GM21717 (cell line): ENCODE data around the gene B4GALT5.

Source experiments
- ATAC-seq: cut with Tn5 transposase; IDR thresholded peaks from one replicate; pipeline ENCODE4 v1.9.1; 2021; ENCODE audit warnings: mild to moderate bottlenecking, moderate library complexity; ENCODE audit not compliant: unreplicated experiment

B4GALT5 gene

DNA sequence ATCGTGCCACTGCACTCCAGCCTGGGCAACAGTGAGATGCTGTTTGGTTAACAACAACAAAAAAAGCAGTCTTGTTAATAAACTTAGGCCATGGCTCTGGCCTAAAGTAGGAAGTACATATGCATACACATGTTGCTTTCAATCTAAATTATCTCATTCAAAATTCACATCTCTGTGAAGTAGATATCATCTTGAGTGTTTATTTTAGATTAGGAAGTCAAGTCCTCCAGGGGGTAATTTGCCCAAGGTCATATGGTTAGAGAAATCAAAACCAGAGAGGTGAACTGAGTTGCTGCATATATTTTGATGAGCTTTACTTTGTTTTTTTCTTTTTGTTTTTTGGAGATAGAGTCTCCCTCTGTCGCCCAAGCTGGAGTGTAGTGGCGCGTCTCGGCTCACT lies 52.8 kb downstream of the B4GALT5 start:
- no peak for ATAC-seq

DNA sequence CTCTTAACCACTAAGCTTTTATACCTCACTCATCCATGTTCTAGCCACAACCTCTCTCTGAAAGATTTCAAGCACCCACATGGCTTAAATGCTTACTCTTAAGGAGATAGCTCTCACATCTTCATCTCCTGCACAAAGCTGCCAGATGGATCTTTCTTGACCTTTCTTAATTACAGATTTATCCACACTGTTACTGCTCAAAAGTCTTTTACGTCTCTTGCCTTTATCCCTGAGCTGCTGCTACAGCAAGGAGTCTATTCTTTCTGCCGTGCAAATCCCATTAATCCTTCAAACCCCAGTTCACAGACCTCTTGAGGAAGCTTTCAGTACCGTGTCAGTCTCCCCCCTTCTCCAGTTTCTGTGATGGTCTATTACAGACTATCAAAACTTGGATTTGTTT lies 54.6 kb downstream of the B4GALT5 start:
- no peak for ATAC-seq

DNA sequence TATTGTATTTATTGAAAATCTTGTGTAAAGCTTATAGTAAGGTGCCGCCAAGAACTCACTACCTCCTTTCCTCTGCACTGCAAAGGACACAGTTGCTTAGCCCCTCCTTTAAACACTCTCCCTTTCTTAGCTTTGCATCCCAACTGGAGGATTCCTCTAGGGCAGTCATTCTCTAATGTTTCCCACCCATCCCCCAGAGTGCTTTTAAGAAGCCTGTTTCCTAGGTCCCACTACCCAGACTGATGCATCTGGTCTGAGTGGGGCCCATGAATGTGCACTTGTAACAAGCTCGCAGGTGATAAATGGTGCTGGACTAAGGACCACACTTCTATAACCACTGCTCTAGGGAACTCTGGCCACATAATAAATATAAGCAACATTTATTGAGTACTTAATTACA lies 55.2 kb downstream of the B4GALT5 start:
- no peak for ATAC-seq

DNA sequence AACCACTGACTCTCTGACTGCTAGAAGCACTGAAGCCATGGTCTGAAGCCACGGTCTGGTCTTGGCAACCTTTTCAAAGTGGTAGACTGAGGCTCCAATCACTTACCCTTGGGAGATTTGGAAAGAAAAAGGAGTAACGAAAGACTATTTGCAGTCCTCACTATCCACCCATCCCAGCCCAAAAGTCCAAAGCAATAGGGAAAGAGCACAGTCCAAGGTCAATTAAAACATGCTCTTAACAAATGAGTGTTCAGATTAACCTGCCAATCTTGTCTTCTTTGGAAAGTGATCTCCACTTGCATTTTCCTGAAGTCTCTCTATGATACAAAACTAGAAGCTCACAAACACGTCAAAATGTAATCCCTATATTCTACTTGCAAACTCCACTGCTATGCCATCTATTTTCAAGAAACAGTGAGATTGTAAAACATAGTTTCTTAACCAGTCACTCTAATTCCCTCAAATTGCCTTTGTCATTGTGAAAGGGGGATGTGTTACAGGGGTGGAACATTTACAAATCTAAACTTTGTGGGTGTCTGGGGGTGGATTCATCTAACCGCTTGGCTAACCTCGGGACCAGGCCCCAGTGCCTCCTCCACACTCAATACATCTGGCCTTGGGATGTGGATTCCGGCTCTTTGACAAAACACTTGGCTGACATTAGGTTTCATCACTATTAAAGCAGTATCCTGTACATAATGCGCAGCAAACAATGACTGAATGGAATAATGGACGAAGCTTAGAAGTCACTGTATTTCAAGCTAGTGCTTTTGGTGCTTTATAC lies 56.4 kb downstream of the B4GALT5 start:
- no peak for ATAC-seq

DNA sequence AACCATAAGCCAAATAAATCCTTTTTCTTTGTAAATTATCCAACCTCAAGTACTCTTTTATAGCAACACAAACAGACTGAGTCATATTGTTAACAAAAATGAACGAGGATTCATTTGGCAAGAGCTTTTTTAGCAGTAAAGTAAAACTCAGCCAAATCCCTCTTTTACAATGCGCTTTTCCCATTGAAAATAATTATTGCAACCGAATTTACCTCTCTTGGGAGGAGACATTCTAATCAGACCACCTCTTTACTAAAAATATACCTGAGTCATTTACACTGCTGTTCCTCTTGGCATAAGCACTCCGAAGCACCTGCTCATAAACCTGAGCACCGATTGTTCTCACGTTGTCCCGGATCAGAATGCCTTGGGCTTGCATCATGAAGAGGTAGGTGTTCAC lies 57.4 kb downstream of the B4GALT5 start:
- no peak for ATAC-seq

DNA sequence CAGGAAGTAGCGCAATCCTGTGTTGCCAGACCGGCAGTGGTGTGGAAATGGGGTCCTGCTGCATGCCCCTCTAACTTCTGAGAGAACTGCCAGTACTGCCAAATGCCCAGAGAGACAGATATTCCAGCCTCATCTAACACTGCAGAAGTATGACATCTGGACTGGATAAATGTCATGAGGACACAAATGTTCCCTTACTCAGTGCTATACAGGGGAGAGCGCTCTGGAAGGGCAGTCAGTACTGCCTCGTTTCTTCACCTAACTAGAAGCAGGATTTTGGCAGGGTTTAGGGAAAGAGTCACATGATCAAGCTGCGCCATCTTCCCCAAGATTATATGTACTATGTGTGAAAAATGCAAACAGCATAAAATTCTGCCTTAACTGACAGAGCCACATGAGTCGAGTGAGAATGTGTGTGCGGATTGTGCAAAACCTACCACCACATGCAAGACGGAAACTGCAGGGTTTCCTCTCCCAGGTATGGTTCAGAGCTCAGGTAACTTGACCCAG lies 59.7 kb downstream of the B4GALT5 start:
- ATAC-seq, result no peak

DNA sequence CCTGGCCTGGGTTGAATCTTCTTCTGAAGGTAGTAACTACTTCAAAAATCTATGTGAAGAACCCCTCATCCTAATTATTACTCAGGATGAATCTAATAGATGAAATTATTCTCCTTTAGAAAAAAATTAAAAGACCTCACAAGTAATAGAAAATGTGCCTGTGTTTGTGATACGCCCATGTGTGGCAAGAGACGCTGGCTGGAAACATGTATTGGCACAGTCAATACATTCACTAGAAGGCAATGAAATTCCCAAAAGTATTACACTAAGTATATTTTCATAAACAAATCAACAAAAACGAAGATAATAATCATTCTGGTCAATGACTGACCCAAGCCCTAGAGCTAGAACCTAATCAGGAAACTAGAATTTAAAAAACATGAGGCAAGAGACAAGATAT lies 64.0 kb downstream of the B4GALT5 start:
- no peak for ATAC-seq

DNA sequence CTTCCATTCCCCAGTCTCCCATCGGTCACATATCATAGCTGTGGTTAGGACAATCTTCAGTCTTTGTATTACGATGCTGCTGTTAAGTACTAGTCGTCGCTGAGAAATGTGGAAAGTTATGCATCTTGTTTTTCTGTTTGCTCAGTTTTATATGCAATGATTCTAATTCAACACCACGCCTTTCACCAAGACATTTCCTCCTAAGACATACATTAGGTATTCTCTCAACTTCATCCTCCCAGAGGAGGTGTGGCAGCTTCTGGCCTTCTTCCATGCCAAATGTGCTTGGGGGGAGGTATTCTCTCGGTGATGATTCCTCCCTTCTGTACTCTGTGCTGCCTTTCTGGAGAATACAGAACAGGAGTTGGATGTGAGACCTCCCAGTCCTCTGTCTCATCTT lies 66.1 kb downstream of the B4GALT5 start:
- ATAC-seq, result no peak

DNA sequence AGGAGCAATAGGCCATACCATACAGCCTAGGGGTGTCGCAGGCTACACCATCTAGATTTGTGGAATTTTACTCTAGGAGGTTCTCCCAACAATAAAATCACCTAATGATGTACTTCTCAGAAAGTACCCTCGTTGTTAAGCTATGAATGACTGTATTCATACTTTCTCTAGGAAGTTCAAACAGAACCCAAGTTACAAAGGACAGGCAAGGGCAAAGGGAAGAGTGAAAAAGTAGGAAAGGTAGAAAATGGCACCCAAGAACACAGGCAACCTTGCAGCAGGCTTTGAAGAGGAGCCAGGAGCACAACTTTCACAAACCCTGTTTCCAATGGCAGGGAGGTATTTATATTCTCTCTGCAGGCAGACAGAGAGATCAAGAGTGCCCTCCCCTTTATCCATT lies 67.2 kb downstream of the B4GALT5 start:
- ATAC-seq, result no peak

DNA sequence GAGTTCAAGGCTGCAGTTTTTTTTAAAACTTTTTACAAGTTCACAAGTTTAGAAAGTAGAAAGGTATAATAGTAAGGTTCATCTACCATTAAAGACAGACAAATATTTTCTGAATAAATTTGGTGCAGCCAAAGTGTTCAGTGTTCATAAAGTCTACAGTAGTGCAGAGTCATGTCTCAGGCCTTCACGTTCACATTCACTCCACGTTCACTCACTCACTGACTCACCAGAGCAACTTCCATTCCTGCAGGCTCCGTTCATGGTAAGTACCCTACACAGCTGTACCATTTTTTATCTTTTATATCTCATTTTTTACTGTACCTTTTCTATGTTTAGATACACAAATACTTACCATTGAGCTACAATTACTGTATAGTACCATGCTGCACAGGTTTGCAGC lies 67.6 kb downstream of the B4GALT5 start:
- ATAC-seq, result no peak

DNA sequence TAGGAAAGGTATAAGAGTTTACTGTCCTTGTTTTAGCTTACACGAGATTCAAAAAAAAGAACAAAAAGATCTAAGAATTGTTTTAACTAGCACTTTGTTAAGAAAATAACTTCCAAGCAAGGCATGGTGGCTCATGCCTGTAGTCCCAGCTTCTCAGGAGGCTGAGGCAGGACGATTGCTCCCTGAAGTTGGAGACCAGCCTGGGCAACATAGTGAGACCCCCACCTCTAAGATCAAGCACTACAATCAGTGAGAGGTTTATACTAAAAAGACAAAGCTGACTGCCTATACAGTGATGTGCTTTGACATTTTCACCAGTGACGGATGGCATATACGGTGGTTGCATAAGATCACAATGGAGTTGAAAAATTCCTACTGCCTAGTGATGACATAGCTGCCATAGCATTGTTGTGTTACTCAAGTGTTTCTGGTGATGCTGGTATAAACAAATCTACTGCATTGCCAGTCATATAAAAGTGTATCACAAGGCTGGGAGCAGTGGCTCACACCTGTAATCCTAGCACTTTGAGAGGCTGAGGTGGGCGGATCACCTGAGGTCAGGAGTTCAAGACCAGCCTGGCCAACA lies 68.6 kb downstream of the B4GALT5 start:
- no peak for ATAC-seq

DNA sequence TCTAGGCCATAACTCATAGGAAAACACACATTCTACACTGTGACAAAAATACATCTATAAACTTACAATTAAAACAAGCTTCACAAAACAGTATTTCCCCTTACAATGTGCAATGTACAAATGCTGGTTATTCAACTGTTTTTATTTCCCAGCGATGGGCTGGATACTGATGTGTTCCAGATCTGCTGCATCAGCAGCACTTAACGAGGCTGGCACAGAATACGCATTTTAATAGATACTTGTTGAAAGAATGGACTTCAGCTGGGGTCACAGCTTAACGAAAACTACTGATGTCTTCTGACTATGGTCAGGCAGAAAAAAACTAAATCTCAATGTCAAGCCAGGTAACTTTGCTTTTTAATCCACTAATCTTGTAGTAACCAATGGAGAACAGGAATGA lies 70.9 kb downstream of the B4GALT5 start:
- ATAC-seq, result no peak

DNA sequence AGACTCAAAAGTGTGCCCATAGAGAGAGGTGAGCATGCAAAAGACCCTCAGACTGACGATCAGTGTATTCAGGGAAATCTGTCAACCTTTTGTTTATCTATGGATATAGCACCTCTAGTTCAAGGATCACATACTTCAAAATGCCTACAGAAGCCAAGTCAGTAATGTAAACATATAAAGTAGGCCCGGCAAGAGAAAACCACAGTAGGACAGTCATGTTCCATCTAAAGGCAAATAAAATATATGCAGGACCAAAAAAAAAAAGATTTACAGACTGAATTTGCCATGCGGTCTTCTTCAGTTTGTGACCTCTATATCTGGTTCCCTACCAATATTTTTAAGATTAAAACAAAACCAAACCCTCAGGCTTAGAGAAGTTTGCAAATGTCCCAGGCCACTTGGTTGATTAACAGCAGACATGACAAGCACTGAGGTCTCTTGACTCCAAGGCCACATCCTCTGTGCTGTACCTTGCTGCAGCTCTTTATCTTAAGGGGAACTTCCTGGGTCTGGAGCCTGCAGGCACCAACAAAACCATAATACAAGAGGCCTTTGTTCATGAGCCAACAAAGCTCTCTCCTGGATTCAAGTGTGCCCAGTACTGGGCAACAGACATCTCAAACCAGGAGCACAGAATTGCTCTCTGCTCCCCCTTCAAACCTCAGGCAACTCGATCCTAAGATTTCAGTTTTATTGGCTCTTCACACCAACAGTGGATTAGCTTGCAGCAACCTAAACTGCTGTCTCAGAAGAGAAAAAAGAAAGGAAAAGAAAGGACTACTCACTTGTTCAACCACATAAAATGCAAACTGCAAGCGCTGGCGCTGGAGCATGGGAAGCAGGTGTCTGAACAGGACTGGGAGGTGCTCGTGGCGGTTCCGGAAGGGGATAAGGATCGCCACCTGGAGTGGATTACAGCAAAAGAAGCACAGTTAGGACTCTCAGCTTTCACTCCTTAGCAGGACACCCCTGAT lies 71.7 kb downstream of the B4GALT5 start:
- no peak for ATAC-seq

DNA sequence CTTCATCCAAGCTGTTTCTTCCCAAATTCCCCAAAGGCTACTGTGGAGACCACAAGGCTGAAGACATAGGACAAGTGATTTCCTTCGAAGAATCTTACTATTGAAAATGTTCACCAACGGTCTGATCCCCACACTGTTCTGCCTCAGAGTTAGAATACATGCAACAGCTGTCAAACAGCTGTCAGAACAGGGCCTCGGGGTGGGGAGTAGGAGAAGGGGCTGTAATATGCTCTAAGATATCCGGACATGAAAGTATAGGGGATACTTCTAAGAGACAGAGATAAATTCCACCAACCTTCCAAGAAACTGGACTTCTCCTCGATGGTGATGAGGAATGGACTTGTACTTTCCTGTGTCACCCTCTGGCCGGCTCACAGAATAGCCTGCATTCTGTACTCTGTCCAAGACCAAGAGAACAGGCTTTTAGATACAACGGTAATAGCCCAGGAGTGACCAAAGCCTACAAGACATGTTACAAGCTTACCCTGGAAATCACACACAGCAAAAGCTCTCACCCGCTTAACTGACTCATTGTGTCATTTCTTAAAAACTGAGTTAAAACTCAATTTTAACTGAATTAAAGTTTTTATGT lies 76.5 kb downstream of the B4GALT5 start:
- ATAC-seq, result no peak

DNA sequence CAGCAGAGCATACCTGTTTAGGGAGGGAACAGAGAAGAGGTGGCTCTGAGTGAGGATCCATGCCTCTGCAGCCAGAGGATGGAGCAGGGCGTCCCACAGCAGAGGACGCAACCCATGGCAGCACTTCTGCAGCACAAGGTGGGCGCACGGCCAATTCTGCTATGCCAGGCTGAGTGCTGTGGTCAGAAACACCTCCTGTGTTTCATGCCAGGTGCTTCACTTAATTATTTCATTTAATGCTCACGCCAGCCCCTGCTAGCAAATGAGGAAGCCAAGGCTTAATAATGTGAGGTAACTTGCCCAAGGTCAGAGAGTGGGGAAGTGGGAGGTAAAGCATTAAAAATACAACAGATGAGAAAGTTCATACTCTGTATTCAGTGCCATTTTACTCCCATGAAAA lies 77.2 kb downstream of the B4GALT5 start:
- no peak for ATAC-seq

DNA sequence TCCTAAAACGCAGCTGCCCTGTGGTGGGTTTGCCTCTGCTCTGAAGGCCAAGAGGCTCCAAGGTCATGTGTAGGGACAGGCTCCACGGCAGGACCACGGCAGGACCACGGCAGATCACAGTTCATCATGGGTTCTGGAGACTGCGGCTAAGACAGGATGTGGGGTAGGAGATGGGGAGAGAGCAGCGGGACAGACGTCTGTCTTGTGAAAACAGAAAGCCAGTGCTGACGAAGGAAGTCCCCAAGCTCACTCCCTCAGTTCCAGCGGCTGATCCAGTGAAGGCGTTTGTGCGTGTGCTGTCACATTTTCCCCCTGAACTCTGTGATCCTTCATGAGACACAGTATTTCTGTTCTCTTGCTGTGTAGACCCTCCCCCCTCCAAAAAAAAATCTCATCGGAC lies 77.8 kb downstream of the B4GALT5 start:
- no peak for ATAC-seq

DNA sequence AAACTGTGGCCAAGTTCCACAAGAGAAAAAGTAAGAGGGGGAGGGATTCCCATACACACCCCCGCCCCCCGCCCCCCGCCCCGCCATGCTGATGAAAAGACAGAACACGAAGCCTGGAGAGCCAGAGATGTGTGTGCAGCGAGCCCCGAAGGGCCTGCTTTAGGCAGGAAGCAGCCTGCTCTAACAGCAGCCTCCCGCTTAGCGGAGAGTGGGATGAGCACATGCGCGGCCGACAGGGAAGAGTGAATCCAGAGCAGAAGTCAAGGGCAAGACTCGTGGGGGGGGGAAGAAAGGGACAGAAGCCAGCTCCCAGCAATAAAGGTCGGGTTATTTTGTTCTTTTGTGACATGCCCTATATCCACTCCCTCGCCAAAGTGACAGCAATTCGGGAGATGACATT lies 78.5 kb downstream of the B4GALT5 start:
- no peak for ATAC-seq

DNA sequence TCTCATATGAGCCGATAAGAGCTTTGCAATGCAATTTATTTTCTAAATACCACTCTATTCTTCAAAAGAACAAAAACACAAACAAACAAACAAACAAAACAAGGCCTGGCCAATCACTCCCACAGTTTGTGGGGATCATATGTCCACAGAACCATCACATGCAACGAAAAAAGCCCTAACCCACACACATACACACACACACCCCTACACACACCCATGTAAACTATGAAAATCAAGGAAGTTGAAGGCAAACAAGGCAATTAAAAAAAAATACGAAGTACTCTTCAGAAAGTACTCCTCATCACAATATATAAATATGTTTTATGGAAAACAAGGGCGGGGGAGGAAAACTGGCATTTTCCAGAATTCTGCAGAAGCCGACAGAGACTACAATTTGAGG lies 79.6 kb downstream of the B4GALT5 start:
- no peak for ATAC-seq

DNA sequence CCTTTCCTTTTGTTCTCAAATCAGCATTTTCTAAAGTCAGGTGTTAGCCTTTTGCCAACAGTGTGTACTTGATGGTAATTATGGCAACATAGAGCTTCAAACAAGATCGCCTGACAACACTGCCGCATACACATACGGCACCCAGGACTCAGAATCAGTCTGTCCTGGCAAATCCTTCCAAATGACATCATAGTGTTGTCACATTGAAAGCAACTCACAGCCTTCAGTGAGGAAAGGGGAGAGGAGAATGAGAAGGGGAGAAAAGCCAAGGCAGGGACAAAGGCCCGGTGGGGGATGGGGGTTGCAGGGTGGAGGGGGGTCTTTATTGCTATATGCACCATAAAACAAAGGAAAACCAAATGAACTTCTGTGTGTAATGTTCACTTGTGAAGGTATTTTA lies 80.0 kb downstream of the B4GALT5 start:
- ATAC-seq, result no peak

DNA sequence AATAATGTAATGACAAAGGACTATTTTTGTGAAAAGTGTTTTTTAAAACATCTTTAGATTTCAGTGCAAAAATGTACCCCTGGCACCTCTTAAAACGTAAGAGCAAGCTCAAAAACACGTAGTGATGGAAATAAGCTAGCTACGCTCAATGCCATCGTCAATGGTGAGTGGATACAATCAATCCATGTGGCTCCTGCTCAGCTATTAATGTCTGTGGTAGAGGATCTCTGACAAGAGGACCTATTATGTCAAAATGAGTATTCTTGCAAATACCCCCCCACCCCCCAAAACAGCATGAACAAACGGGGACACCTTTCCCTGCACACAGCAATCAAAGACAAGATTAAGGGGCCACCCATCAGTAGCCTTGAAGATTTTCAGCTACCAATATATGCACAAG lies 80.7 kb downstream of the B4GALT5 start:
- ATAC-seq, result no peak

DNA sequence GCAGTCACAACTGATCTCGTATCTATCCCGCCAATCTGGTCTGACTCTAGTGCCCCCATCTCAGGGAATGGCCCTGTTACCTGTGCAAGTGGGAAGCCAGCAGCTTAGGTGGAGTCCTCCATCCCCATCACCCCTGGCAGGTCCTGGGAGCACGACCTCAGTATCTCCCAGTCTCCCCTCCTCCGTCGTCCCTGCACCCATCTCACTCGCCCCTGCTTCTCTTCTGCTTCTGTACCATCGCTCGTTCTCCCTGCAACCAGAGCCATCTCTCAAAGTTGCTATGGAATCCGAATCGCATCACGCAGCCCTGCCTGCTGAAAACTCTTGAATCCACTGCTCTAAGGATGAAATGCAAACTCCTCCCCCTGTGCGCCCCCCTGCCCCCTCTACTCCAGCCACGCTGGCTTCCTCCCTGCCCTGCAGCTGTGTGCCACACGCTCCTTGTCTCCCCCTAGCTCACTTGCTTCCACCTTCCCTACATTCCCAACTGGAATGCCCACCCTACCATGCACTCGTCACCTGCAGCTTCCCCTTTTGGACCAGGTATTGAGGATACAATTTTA lies 81.7 kb downstream of the B4GALT5 start:
- ATAC-seq, result no peak
